ENCODE results near the gene FBXO8. TPM values are rescaled to one million over a fixed set of nuclear protein-coding genes. Genes with fewer than 3 reads are reported as not detected.

Gene FBXO8
- total RNA-seq, 1 experiment from 2014 or later = 17.9 TPM

DNA sequence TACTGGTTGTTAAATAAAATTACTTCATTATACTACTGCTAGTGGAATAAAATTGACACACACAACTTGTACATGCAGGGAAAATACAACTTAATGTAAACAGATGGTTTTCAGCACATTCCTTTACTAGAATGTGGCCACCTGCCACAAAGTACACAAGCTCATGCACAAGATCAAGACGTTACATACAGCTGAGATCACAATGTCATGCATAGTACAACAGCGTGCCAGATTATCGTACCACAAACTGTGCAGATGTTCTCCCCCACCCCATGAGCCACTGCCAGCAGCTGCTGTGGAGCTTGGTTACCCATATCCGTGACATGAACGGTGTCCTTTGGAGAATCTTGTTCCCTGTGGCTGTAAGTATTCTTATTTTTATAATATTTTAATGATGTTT is 27.7 kb downstream of the FBXO8 start:
- no peak for DNase-seq (ENCODE audit: low spot score)
- in situ Hi-C loops (cut with HindIII; ENCODE audit: low sequenced_read_pairs) = no loop called here

DNA sequence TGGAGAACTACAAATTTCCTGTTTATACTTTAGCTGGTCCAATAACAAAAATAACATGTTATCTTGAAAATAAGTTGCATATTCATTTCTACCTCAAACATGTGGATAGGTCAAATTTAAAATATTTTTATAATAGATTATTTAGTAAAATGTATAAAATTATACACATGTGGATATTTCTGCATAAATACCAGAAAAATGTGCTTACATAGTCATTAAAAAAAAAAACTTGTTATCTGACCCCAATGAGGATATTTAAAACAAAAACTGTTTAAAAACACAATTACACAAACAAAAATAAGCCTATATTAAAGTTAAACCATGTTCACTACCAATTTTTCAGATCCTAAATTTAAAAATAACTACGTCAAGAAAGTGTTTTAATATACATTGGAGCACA is 28.1 kb downstream of the FBXO8 start:
- in situ Hi-C loops (cut with HindIII; ENCODE audit: low sequenced_read_pairs) = no loop called here

DNA sequence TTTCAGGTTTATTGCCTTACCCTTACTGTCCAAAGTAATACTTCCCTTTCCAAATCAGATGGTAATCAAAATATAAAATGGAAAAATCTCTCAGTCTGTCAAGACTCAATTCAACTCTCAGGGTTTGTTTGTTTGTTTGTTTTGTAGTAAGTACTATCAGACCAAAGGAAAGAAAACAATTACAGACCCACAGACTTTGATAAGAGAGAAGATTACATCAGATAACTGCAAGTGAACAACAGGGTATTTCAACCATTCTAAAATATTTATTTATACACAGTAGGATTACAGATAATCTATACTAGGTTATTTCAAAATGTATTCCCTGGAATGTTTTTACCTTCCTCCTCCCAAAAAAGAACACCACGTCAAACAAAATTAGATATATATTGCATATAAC is 28.9 kb downstream of the FBXO8 start:
- in situ Hi-C loops (cut with HindIII; ENCODE audit: low sequenced_read_pairs) = no loop called here
- no peak for DNase-seq (ENCODE audit: low spot score)

More for the DNA sequence above, 28.1 kb downstream of the FBXO8 start:
- no peak for DNase-seq (ENCODE audit: low spot score)

DNA sequence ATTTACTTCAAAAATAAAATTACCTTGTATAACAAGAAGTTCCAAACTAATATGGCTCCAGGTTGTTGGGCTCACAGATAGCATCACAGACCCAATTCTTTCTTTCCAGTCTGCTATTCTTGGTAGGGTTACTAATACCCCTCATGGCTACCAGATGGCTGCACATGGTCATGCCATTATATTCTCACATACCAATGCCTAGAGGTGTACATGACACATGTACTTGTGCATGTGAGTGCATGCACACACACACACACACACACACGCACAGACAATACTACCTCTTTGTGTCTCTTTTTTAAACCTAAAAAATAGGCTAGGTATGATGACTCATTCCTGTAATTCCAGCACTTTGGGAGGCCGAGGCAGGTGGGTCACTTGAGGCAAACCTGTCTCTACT is 31.1 kb downstream of the FBXO8 start:
- no peak for DNase-seq (ENCODE audit: low spot score)
- in situ Hi-C loops (cut with HindIII; ENCODE audit: low sequenced_read_pairs) = no loop called here

DNA sequence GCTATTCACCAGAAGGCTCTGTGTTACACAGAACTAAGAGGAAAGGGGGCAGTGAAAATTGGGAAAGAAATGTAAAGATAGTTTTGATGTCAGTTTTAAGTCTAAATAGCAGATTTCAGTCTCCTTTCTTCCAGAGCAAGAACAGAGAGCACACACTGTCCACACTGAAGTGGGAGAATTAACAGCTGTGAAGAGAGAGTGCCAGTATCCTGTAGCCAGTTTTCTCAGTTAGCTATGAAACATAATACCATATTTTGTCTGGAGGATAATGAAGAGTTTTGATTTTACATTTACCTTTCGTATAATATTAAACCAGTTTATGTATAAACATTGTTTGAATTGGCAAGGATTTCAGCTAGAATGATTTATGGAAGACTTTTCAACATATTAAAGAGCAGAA is 35.1 kb downstream of the FBXO8 start:
- DNase-seq (ENCODE audit: low spot score) = no peak
- in situ Hi-C loops (cut with HindIII; ENCODE audit: low sequenced_read_pairs) = no loop called here

DNA sequence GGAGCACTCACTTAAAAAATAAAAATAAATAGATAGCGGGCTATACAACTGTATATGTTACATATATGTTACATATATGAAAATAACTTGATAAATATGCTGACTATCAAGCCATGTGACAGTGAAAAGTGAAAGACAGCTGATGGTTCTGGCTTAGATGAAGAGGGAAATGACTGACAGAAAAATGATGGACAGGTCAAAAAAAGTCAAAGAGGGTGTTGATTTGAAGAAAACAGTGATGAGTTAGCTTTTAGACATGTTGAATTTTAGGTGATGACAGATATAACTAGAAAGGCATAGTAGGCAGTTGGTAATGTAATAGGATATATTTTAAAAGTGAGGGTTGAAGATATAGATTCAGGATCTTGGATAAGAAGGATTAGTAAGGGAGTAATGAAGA is 37.8 kb downstream of the FBXO8 start:
- in situ Hi-C loops (cut with HindIII; ENCODE audit: low sequenced_read_pairs) = no loop called here
- DNase-seq (ENCODE audit: low spot score) = no peak

DNA sequence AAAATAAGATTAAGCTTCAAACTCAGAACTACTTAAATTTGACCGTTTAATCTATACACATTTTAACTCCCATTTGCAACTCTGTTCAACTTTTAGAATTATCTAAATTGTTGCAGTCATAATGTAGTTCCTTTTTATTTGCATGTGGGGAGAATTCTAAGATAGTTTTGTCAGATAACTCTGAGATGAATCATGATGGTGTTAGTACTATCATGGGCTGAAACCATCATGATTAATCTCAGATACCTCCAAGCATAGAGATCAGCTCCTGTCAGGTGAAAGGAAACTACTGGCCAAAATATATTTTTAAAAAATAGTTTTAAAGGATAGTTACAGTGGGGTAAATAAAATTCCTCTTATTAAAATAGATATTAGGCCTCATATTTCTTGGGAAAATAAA is 39.0 kb downstream of the FBXO8 start:
- in situ Hi-C loops (cut with HindIII; ENCODE audit: low sequenced_read_pairs) = no loop called here
- DNase-seq (ENCODE audit: low spot score) = no peak

DNA sequence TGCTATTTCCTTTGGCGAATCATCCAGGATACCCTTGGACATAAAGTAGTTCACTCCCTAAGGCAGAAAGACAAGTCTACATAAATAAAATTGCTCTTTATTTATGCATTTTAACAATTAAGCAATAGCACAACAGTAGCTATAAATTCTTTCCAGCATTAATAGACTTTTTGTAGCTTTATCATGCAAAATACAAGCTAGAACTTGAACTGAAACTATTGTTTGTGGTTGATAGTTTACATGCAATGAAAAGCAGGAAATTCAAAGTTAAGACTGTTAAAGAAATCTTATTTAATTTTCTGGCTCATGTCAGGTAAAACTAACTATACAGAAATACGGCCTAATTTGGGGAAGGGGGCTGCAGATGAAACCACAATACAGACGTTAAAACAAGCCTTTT is 42.3 kb downstream of the FBXO8 start:
- DNase-seq (ENCODE audit: low spot score) = no peak
- in situ Hi-C loops (cut with HindIII; ENCODE audit: low sequenced_read_pairs) = no loop called here

DNA sequence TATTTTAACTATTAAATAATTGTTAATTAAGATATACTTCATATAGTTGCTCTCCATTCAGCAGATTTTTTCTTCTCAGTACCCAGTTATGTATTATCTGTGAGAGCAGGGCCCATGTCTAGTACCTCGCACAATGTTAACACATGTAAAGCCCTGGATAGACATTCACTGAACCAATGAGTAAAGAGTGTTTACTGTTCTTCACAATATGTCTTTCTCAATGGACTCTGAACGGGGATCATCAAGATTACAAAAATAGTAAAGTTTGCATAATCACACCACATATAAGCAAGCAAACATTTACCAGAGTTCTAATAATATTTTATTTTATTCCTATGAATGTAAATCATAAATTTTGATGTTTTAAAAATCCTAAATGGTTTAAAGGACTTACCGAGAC is 47.1 kb downstream of the FBXO8 start:
- no peak for DNase-seq (ENCODE audit: low spot score)
- in situ Hi-C loops (cut with HindIII; ENCODE audit: low sequenced_read_pairs) = no loop called here

DNA sequence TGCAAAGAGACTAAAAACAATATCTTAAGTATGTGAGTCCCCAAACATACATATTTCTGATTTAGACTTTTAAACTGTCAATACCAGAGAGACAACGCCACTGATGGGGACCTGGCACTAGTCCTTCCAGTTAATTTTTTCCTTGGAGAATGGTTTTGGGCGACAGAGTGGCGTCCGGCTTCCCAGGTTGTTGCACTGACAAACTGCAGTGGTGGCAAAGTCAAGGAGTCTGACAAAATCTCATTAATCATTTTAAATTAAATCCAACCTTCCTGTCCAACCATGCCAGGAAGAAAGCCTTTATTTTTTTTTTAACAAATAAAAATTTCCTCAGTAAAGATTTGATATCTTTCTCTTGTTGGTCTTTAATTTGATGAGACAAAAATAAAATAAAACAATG is 52.8 kb downstream of the FBXO8 start:
- no peak for DNase-seq (ENCODE audit: low spot score)
- in situ Hi-C loops (cut with HindIII; ENCODE audit: low sequenced_read_pairs) = no loop called here

DNA sequence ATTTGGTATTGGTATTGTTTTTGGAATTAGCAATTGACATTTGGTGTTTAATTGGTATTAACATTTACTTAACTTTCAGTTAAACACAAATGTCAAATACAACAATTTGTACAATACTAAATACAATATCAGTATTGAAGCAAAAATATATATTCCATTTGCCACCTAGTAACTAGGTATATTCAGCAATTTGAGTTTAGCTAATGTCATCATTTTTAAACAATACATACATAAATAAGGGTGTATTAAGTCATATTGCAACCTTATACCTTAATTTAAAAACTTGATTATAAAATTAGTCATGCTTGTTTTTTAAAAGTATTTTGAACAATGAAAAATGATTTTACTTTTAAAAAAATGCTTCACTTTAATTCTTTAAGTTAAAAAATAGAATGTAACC is 53.3 kb downstream of the FBXO8 start:
- in situ Hi-C loops (cut with HindIII; ENCODE audit: low sequenced_read_pairs) = no loop called here

DNA sequence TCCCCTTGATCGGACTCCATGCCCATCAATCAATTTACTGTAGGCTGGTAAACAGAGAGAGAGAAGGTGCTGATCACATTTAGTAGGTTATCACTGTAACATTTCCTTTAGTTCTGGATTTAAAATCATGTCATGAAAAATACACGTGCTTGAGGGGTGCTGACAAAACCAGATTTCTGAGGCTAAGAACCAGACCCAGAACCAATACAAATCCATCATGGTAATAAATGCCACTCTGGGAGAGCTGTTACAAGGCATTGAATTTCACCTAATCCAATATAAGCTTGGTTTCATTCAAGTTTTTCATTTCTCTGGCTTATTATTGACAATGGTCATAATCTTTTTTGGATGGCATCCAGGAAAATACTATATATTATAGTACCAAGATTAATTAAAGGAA is 54.5 kb downstream of the FBXO8 start:
- no peak for DNase-seq (ENCODE audit: low spot score)
- in situ Hi-C loops (cut with HindIII; ENCODE audit: low sequenced_read_pairs) = no loop called here

More for the DNA sequence above, 53.3 kb downstream of the FBXO8 start:
- DNase-seq (ENCODE audit: low spot score) = no peak

DNA sequence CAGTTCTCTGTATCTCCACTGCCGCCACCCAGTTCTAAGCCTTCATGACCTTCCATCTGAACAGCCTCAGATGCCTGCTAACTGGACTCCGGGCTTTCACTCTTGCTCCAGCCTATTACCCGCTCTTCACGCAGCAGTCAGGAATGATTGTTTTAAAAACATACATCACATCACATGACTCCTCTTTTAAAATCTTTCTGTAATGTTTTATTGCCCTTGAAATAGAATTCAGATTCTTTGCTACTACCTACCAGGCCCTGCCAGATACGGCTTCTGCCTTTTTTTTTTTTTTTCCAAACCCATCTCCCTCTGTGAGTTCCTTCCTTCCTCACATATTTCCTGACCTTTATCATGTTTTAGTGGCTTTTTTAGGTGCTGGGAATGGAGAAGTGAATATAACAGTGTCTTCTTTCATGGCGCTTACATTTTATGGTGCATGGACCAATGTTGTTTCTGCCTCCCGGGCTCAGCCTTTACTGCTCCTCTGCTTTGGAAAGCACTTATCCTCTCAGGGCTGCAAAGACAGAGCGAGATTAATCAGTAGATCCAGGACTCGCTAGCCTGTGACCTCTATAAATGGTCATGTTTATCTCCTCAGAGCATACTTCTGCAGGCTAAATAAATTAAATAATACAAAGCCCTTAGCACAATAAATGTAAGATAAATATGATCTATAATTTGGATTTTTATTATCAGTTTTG is 58.0 kb downstream of the FBXO8 start:
- no peak for DNase-seq (ENCODE audit: low spot score)
- in situ Hi-C loops (cut with HindIII; ENCODE audit: low sequenced_read_pairs) = no loop called here

DNA sequence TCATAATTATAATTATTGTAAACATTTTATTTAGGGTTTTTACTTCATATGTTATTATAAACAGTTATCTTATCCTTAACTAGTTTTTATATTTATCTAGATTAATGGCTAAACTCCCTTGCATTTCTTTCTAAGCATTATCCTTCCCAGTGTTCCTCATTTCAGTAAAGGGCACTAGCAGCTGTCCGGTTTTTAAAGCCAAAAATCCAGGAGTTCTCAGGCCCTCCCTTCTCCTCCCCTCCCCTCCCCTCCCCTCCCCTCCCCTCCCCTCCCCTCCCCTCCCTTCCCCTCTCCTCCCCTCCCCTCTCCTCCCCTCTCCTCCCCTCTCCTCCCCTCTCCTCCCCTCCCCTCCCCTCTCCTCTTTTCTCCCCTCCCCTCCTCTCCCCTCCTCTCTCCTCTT is 58.9 kb downstream of the FBXO8 start:
- in situ Hi-C loops (cut with HindIII; ENCODE audit: low sequenced_read_pairs) = no loop called here
- DNase-seq (ENCODE audit: low spot score) = no peak

DNA sequence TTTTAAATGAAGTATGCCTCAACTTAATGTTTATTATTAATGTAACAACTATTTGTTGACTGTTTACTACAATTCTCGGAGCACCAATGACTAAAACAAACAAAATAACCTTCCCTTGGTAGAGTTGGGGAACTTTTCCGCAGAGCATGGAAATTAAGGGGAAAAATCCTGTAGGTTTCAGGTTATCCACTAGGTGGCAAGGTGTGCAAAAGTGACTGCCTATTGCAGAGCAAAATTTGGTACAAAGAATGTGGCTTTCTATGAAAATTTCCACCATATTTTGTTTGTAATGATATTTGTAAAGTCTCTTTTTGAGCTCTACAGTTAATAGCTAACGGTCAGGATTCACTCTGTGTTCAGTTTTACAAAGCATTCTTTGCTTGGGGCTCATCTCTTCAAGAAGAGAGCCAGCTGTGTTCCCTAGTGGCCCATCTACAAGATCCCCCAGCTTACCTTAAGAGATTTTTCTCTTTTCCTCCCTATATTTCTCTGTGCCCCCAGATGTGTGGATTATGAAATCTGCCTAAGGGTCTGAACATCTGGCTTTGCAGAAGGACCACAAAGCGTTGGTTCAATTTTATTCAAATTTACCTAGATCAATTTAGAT is 61.1 kb downstream of the FBXO8 start:
- in situ Hi-C loops (cut with HindIII; ENCODE audit: low sequenced_read_pairs) = no loop called here
- no peak for DNase-seq (ENCODE audit: low spot score)

DNA sequence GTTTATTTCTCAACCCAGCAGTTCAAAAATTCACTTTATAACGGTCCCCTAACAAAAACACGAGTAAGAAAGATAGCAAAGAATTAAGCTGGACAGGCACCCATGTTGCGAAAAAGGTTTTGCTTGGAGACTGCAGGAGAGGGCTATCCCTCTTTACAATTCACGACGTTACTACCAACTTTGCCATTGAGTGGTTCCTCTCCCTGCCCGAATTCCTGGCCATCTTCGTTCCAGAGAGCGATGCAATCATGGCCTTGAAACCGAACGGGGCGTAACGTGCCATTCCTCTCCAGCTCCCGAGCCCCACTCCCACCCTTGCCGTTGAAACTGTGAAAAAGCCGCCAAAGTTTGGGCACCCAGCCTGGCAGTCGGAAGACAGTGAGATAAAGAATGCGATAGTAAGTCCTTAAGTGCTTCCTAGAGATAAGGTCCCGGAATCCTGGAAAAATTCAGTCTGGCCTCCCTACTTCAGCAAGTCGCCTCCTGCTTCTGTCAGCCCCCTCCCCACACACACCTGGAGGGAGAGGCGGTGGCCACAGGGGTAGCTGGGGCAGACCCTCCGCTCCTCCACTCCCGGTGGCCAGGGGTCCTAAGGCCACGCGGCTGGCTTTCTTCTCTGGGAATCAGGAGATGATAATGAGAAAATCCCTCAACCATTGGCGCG is 65.2 kb downstream of the FBXO8 start:
- in situ Hi-C loops (cut with HindIII; ENCODE audit: low sequenced_read_pairs) = no loop called here
- no peak for DNase-seq (ENCODE audit: low spot score)

DNA sequence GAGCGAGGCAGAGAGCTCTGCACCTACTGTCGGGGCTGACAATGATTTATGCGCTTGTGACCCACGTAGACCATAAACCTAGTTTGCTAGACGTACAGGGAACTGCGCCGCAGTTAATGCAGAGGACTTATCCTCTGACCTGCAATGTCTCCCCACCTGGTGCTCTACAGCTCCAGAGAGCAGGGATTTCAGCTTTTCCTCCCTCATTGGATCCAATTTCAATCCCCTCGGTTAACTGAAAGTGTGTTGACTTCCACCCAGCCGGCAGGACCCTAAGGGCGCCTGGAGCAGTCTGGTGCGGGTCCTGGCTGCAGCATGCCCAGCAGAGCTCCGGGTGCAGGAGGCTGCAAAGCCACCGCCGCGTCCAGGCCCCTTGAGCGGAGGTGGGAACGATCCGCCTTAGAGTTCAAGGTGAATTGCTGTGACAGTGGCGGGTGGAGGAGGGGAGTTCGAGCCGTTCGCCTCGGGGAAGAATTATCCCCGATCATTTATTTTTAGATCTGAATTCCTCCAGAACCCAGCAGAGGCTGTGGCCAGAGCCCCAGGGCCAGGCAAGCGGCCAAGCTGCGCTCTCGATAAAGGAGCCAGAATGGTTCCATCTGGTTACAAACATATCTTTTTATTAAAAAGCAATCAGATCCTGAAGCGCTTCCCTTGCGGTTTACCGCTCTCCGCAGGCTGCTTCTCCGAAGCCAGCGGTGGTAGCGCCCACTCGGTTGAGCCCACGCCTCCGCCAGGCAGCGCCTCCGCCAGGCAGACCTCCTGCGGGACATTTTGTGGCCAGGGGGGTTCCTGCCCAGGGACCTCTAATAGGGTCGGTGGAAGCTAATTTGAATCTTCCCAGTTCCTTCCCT is 66.0 kb downstream of the FBXO8 start:
- DNase-seq (ENCODE audit: low spot score) = peak; percentile 23
- in situ Hi-C loops (cut with HindIII; ENCODE audit: low sequenced_read_pairs) = no loop called here

DNA sequence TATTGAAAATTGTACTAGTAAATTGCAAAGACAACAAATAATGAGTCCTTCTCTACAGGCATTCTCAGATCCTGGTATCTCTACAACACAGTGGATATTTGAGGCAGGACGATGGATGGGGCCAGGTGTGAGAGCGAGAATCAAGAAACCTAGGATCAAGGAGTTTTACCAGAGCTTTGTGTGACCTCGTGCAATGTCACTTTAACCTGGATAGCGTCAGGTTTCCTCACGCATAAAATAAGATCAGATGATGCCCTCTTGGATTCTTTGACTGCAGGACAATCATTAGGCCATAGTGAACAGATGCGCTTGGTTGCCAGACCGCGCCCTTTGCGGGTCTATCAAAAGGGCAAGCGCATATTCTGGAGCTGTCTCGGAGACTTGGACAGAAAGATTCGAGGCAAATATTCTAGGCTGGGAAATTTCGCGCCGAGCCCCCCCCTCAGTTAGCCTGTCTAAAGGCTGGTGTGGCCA is 66.6 kb downstream of the FBXO8 start:
- DNase-seq (ENCODE audit: low spot score) = no peak
- in situ Hi-C loops (cut with HindIII; ENCODE audit: low sequenced_read_pairs) = no loop called here

DNA sequence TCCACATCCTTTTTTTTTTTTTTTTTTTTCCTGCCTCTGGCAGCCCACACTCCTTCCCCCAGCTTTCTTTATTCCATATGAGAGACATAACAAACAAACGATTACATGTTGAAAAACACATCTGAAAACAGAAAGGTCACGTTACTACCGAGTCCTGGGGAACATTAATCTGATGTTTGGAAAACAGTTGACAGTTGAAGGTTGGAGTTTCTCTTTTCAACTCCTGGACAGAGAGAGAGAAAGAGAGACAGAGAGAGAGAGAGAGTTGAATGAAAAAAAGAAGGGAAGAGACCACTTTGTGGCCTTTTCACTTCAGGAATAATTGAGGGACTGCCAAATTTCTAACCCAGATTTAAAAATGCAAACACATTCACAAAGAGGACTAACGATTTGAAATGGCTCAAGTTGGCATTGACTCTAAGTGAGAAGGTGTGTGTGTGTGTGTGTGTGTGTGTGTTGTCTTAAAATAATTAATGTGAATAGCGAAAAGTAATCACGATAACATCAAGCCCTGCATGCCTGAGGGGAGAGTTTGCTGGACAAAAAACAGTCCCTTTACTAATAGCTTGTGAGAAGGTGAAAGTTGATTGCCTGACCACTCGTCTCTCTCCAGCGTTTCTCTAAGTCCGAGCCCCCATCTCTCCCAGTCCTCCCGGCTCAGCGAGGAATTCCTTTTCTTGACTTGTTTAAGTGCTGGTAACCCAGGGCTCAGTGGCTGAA is 67.3 kb downstream of the FBXO8 start:
- no peak for DNase-seq (ENCODE audit: low spot score)

More for the DNA sequence above, 67.3 kb downstream of the FBXO8 start:
- in situ Hi-C loops (cut with HindIII; ENCODE audit: low sequenced_read_pairs) = no loop called here
